H1 (cell line): Measurements from ENCODE around the gene CHST9. TPM values are rescaled to one million over a fixed set of nuclear protein-coding genes. Genes with fewer than 3 reads are reported as not detected.

Experiments used
- CTCF ChIA-PET: fragments of 300-600 bp; sonication (Branson Sonifier 250); formaldehyde crosslinking; loops from one replicate; lab custom pipeline; 2021; ENCODE audit not compliant: partially characterized antibody; lab: Charles Lee
- POLR2A ChIA-PET: fragments of 300-600 bp; sonication (Branson Sonifier 250); formaldehyde crosslinking; loops from one replicate; lab custom pipeline; 2021; ENCODE audit warnings: inconsistent platforms; ENCODE audit not compliant: partially characterized antibody; lab: Charles Lee
- DNase-seq, 2 experiments: peaks; one replicate each; pipeline versions ENCODE4 v3.0.0 to v3.0.0-alpha.2; 2010 to 2022; ENCODE audit warnings: low spot score in 2 of 2, low read depth in 1 of 2, mixed read lengths in 1 of 2
- FAIRE-seq: peaks from 2 replicates; lab custom pipeline; 2011; peaks lifted over from hg19 to GRCh38; lab: Jason Lieb, UNC
- H2AFZ ChIP-seq: 2 replicates; pipeline ENCODE4 v1.8.1; 2012; ENCODE audit warnings: low read length, inconsistent platforms
- H2AK5ac ChIP-seq: 2 replicates; pipeline ENCODE4 v1.6.1; 2013; ENCODE audit warnings: low read depth, low read length
- H2BK120ac ChIP-seq: replicated peaks from 2 replicates; pipeline ENCODE3; 2013; ENCODE audit warnings: low read depth, low read length, inconsistent platforms
- H2BK12ac ChIP-seq: 2 replicates; pipeline ENCODE4 v1.6.1; 2013; ENCODE audit warnings: low read depth, low read length
- H2BK15ac ChIP-seq: 2 replicates; pipeline ENCODE4 v1.6.1; 2013; ENCODE audit warnings: low read length
- H2BK20ac ChIP-seq: 2 replicates; pipeline ENCODE4 v1.6.1; 2013; ENCODE audit warnings: low read length
- H2BK5ac ChIP-seq: 2 replicates; pipeline ENCODE4 v1.6.1; 2013; ENCODE audit warnings: low read depth, low read length
- H3K14ac ChIP-seq: 2 replicates; pipeline ENCODE4 v1.6.1; 2013; ENCODE audit warnings: inconsistent platforms; ENCODE audit not compliant: insufficient read length
- H3K18ac ChIP-seq: 2 replicates; pipeline ENCODE4 v1.6.1; 2013; ENCODE audit warnings: low read length; ENCODE audit errors: extremely low read depth
- H3K23ac ChIP-seq: 2 replicates; pipeline ENCODE4 v1.6.1; 2013; ENCODE audit warnings: inconsistent platforms; ENCODE audit not compliant: insufficient read length
- H3K23me2 ChIP-seq: 2 replicates; pipeline ENCODE4 v1.6.1; 2013; ENCODE audit warnings: low read depth, low read length
- H3K27ac ChIP-seq: 2 replicates; pipeline ENCODE4 v1.6.1; 2011; ENCODE audit warnings: low read depth, low read length, inconsistent platforms
- H3K27me3 ChIP-seq, 4 experiments: replicated peaks in 1 of 4; 1 replicate in 1 of 4; 2 replicates in 3 of 4; pipeline versions ENCODE4 v1.6.1 to v1.8.1; 2011 to 2013; ENCODE audit warnings: low read length in 3 of 4, mild to moderate bottlenecking in 3 of 4, inconsistent platforms in 2 of 4, mixed read lengths in 2 of 4, moderate library complexity in 1 of 4; ENCODE audit not compliant: control insufficient read depth in 3 of 4, insufficient read depth in 3 of 4; ENCODE audit errors: extremely low read depth in 1 of 4
- H3K36me3 ChIP-seq, 4 experiments: 2 replicates each; pipeline versions ENCODE4 v1.6.1 to v1.8.1; 2011 to 2013; ENCODE audit warnings: mild to moderate bottlenecking in 4 of 4, low read length in 3 of 4, moderate library complexity in 2 of 4, control low read depth in 1 of 4, inconsistent platforms in 1 of 4; ENCODE audit not compliant: insufficient read depth in 4 of 4, control insufficient read depth in 2 of 4
- H3K4ac ChIP-seq: replicated peaks from 2 replicates; pipeline ENCODE3; 2013; ENCODE audit warnings: low read length, low read depth, mixed read lengths, inconsistent platforms; ENCODE audit not compliant: insufficient read length
- H3K4me1 ChIP-seq, 4 experiments: replicated peaks in 1 of 4; 1 replicate in 1 of 4; 2 replicates in 3 of 4; pipeline versions ENCODE4 v1.6.1 to v1.8.1; 2011 to 2013; ENCODE audit warnings: low read length in 3 of 4, inconsistent platforms in 2 of 4, mixed read lengths in 1 of 4; ENCODE audit not compliant: insufficient read depth in 4 of 4, control insufficient read depth in 3 of 4
- H3K4me2 ChIP-seq, 2 experiments: 2 replicates each; pipeline versions ENCODE4 v1.6.1 to v1.8.1; 2011 to 2013; ENCODE audit warnings: low read depth in 2 of 2, low read length in 2 of 2, control low read depth in 1 of 2, inconsistent platforms in 1 of 2, mild to moderate bottlenecking in 1 of 2; ENCODE audit not compliant: insufficient read depth in 1 of 2
- H3K4me3 ChIP-seq, 4 experiments: fragments of 200-600, 300-600 bp in 1 of 4; sonication (generic), shearing (Covaris generic), sonication (Bioruptor Twin) in 1 of 4; 2 replicates each; pipeline versions ENCODE4 v1.5.1 to v1.8.1; 2011 to 2016; ENCODE audit warnings: low read length in 4 of 4, low read depth in 3 of 4, control low read depth in 2 of 4, inconsistent platforms in 2 of 4, mild to moderate bottlenecking in 2 of 4, mixed read lengths in 1 of 4, moderate library complexity in 1 of 4; ENCODE audit not compliant: insufficient read depth in 2 of 4; ENCODE audit errors: extremely low read depth in 1 of 4
- H3K56ac ChIP-seq: replicated peaks from 2 replicates; pipeline ENCODE3; 2013; ENCODE audit warnings: low read depth, mild to moderate bottlenecking, mixed read lengths, low read length, inconsistent platforms; ENCODE audit not compliant: insufficient read length
- H3K79me1 ChIP-seq: 2 replicates; pipeline ENCODE4 v1.6.1; 2013; ENCODE audit warnings: low read depth, low read length, control low read depth
- H3K79me2 ChIP-seq, 2 experiments: 2 replicates each; pipeline versions ENCODE4 v1.6.1 to v1.8.1; 2012 to 2013; ENCODE audit warnings: low read length in 2 of 2, mild to moderate bottlenecking in 2 of 2, inconsistent platforms in 1 of 2; ENCODE audit not compliant: insufficient read depth in 2 of 2, control insufficient read depth in 1 of 2
- H3K9ac ChIP-seq, 4 experiments: replicated peaks in 1 of 4; 1 replicate in 1 of 4; 2 replicates in 3 of 4; pipeline versions ENCODE4 v1.6.1 to v1.8.1; 2011 to 2013; ENCODE audit warnings: low read depth in 3 of 4, low read length in 3 of 4, control low read depth in 2 of 4, mild to moderate bottlenecking in 2 of 4, moderate library complexity in 2 of 4, inconsistent platforms in 1 of 4; ENCODE audit errors: extremely low read depth in 1 of 4
- H3K9me3 ChIP-seq, 2 experiments: 2 replicates each; pipeline versions ENCODE4 v1.6.1 to v1.8.1; 2012 to 2013; ENCODE audit warnings: mild to moderate bottlenecking in 2 of 2, moderate library complexity in 2 of 2, control low read depth in 1 of 2, inconsistent platforms in 1 of 2, low read depth in 1 of 2, low read length in 1 of 2, mixed read lengths in 1 of 2; ENCODE audit not compliant: insufficient read depth in 2 of 2
- H4K20me1 ChIP-seq, 2 experiments: replicated peaks in 1 of 2; 2 replicates each; pipeline versions ENCODE3 to v1.8.1; 2011 to 2013; ENCODE audit warnings: inconsistent platforms in 2 of 2, low read length in 2 of 2, mild to moderate bottlenecking in 1 of 2; ENCODE audit not compliant: insufficient read depth in 2 of 2, control insufficient read depth in 1 of 2
- H4K5ac ChIP-seq: 2 replicates; pipeline ENCODE4 v1.6.1; 2013; ENCODE audit warnings: low read length, low read depth, mixed read lengths, inconsistent platforms; ENCODE audit not compliant: insufficient read length
- H4K8ac ChIP-seq: 2 replicates; pipeline ENCODE4 v1.8.0; 2013; ENCODE audit warnings: mild to moderate bottlenecking, moderate library complexity, low read length, inconsistent platforms; ENCODE audit not compliant: insufficient read depth; ENCODE audit errors: extremely low read depth
- H4K91ac ChIP-seq: replicated peaks from 2 replicates; pipeline ENCODE3; 2013; ENCODE audit warnings: low read length, mixed read lengths, inconsistent platforms; ENCODE audit not compliant: insufficient read length
- ASH2L ChIP-seq: fragments of 200-600, 300-600 bp; sonication (generic); IDR thresholded peaks from one replicate; pipeline ENCODE4 v1.7.1; 2017; ENCODE audit warnings: low read length
- BCL11A ChIP-seq, 2 experiments: IDR thresholded peaks; one replicate each; pipeline ENCODE4 v1.6.1; 2011; ENCODE audit warnings: low read depth in 2 of 2, low read length in 2 of 2, mild to moderate bottlenecking in 2 of 2
- BRCA1 ChIP-seq: IDR thresholded peaks from 2 replicates; pipeline ENCODE4 v1.6.1; 2012; ENCODE audit warnings: low read depth, low read length, improper control_type of control experiment
- CREB1 ChIP-seq: IDR thresholded peaks from 2 replicates; pipeline ENCODE4 v1.6.1; 2012; ENCODE audit warnings: inconsistent platforms
- EGR1 ChIP-seq: IDR thresholded peaks from 2 replicates; pipeline ENCODE4 v1.6.1; 2011; ENCODE audit warnings: low read depth, low read length, borderline replicate concordance
- EP300 ChIP-seq, 2 experiments: IDR thresholded peaks; 1 replicate in 1 of 2; 2 replicates in 1 of 2; pipeline ENCODE4 v1.6.1; 2011 to 2012; ENCODE audit warnings: low read depth in 2 of 2, low read length in 2 of 2, mild to moderate bottlenecking in 2 of 2, borderline replicate concordance in 1 of 2, inconsistent platforms in 1 of 2, moderate library complexity in 1 of 2
- EZH2 ChIP-seq: fragments of 200-600 bp; sonication (generic); IDR thresholded peaks from 2 replicates; pipeline ENCODE4 v1.7.1; 2012; ENCODE audit warnings: low read depth, mild to moderate bottlenecking, moderate library complexity, low read length, inconsistent platforms; ENCODE audit not compliant: severe bottlenecking
- GABPA ChIP-seq: IDR thresholded peaks from 2 replicates; pipeline ENCODE4 v1.6.1; 2011; ENCODE audit warnings: mild to moderate bottlenecking, low read length, moderate library complexity, borderline replicate concordance; ENCODE audit not compliant: insufficient read depth
- NRF1 ChIP-seq: IDR thresholded peaks from 2 replicates; pipeline ENCODE4 v1.6.1; 2011; ENCODE audit warnings: mild to moderate bottlenecking, low read depth, low read length, improper control_type of control experiment
- PHF8 ChIP-seq: fragments of 200-600 bp; sonication (generic); conservative IDR thresholded peaks from 2 replicates; pipeline ENCODE4 v1.7.1; 2012; ENCODE audit warnings: low read depth, mild to moderate bottlenecking, inconsistent platforms, low read length, moderate library complexity
- POLR2A ChIP-seq, 2 experiments: IDR thresholded peaks; 1 replicate in 1 of 2; 2 replicates in 1 of 2; pipeline ENCODE4 v1.6.1; 2011; ENCODE audit warnings: low read depth in 2 of 2, low read length in 2 of 2, mild to moderate bottlenecking in 2 of 2; ENCODE audit errors: control extremely low read depth in 1 of 2
- SP1 ChIP-seq: IDR thresholded peaks from 2 replicates; pipeline ENCODE4 v1.6.1; 2011; ENCODE audit warnings: low read depth, low read length
- SP4 ChIP-seq: IDR thresholded peaks from 2 replicates; pipeline ENCODE4 v1.6.1; 2012; ENCODE audit warnings: low read length, inconsistent platforms
- TCF12 ChIP-seq: IDR thresholded peaks from 2 replicates; pipeline ENCODE4 v1.6.1; 2011; ENCODE audit warnings: low read depth, mild to moderate bottlenecking, low read length
- WGBS, 2 experiments: shearing (Covaris generic) in 1 of 2; methylation state at CpG; one replicate each; pipeline versions ENCODE4 v1.1.6 to v1.1.7; 2013 to 2015; ENCODE audit warnings: low lambda C conversion rate in 2 of 2, mixed read lengths in 2 of 2, inconsistent platforms in 1 of 2, low coverage in 1 of 2, missing lambda C conversion rate in 1 of 2; ENCODE audit not compliant: insufficient replicate concordance in 2 of 2, insufficient coverage in 1 of 2, insufficient read length in 1 of 2; ENCODE audit errors: extremely low coverage in 1 of 2, missing lambda C conversion rate in 1 of 2; 5-methylcytosine and 5-hydroxymethylcytosine counted together
- polyA plus RNA-seq, 7 experiments: library from polyadenylated mRNA; depleted of rRNA in 3 of 7; stranded (reverse) in 5 of 7; unstranded in 2 of 7; fragments of >200 nt in 5 of 7; fragments of 200-250 nt in 2 of 7; gene quantifications; 1 replicate in 5 of 7; 2 replicates in 1 of 7; 4 replicates in 1 of 7; pipeline versions ENCODE4 v1.2.1 to v1.2.3, GENCODE V29; 2011 to 2013; ENCODE audit warnings: missing spikeins in 2 of 7, mixed read lengths in 2 of 7
- total RNA-seq: library from RNA; stranded (reverse); fragmentation: NEBNext Ultra II Directional; extraction: Animal tissue kit (Norgen Biotek cat#: 25700); gene quantifications from 2 replicates; pipeline ENCODE4 v1.2.1, GENCODE V29; 2021
- TF ChIP-seq, protein P1 (sequence below): IDR thresholded peaks from 2 replicates; pipeline ENCODE4 v1.6.1; 2012; ENCODE audit warnings: inconsistent platforms

Gene CHST9
- total and polyA plus RNA-seq, 2 of the 8 experiments (the other 6 are each of a cell fraction or from before 2014, with no cell fraction given) = 3.2 to 24.3 TPM

DNA sequence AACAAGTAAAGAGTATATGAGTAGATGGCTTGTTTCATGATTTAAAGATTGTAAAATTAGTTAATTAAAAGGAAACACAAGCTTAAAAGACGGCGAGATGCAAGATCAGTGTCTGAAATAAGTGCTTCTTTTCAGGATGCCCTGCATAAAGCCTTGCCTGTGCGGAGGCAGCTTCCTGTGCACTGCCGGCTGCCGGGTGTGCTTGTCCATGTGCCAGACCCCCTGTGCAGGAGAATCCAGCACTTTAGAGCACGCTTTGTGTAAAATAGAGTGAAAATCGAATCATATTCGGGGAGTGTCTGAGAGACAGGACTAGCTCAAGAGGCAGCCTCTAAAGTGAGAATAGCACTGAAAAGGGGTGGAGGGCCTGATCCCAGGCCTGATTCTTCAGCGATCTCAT lies 154.7 kb downstream of the CHST9 start:
- no peak for FAIRE-seq
- Histone ChIP-seq H2BK12ac (no peak overlapping the region), H2AFZ (no peak overlapping the region)
- TF ChIP-seq EZH2 = no peak
- TF ChIP-seq SP1 = no peak
- no peak for TF ChIP-seq NRF1
- TF ChIP-seq BRCA1 = no peak
- no peak for TF ChIP-seq ASH2L
- TF ChIP-seq EP300 (IDR thresholded peaks at IDR 0.05; ENCODE audit: borderline replicate concordance in 1 of 2, low read depth in 2 of 2, low read length in 2 of 2) = no peak
- TF ChIP-seq GABPA = no peak
- TF ChIP-seq CREB1 = no peak
- TF ChIP-seq TCF12 = no peak
- TF ChIP-seq SP4 = no peak
- TF ChIP-seq, protein P1, sequence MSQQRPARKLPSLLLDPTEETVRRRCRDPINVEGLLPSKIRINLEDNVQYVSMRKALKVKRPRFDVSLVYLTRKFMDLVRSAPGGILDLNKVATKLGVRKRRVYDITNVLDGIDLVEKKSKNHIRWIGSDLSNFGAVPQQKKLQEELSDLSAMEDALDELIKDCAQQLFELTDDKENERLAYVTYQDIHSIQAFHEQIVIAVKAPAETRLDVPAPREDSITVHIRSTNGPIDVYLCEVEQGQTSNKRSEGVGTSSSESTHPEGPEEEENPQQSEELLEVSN = no peak
- no peak for TF ChIP-seq PHF8
- no peak for TF ChIP-seq POLR2A (IDR thresholded peaks at IDR 0.05; ENCODE audit: control extremely low read depth in 1 of 2, low read depth in 2 of 2, low read length in 2 of 2)
- no peak for TF ChIP-seq BCL11A (IDR thresholded peaks at IDR 0.05; ENCODE audit: low read depth in 2 of 2, low read length in 2 of 2)
- TF ChIP-seq EGR1 = no peak

More for the DNA sequence above, 154.7 kb downstream of the CHST9 start:
- ChIA-PET POLR2A (no interaction called here), CTCF (interaction anchor here (1.1 to 2.4 kb wide), 3 partner anchors 9 to 46 kb away, joined by 3 to 9 read pairs (median 6); no protein-coding TSS in a partner anchor)
- Histone ChIP-seq H2BK15ac (no peak overlapping the region), H2AK5ac (no peak overlapping the region), H3K9me3 (no peaks in the 10 kb centered on the region), H3K4me3 (no peak overlapping the region), H3K23me2 (no peaks in the 10 kb centered on the region), H3K79me2 (no peaks in the 10 kb centered on the region), H3K27ac (no peak overlapping the region), H3K18ac (no peak overlapping the region), H3K4me1 (0 out of 7 replicates have a peak, but pooled peaks cover 0 to 2% (median 0%) of the 10 kb centered on the region in 4 experiments), H3K36me3 (no peaks in the 10 kb centered on the region), H4K5ac (no peak overlapping the region), H2BK5ac (no peak overlapping the region), H3K23ac (no peak overlapping the region), H3K4me2 (no peak overlapping the region), H3K27me3 (no peaks in the 10 kb centered on the region), H3K4ac (no peak overlapping the region), H3K9ac (no peak overlapping the region), H2BK20ac (no peak overlapping the region), H4K91ac (no peak overlapping the region), H3K14ac (no peak overlapping the region), H4K20me1 (no peaks in the 10 kb centered on the region), H3K79me1 (no peaks in the 10 kb centered on the region), H2BK120ac (no peak overlapping the region), H3K56ac (no peak overlapping the region), H4K8ac (no peak overlapping the region)
- no peak for DNase-seq
- 83% methylated on average over 9 of the region's 9 CpGs; no CpG with 5 or more reads in 1 of the 2 experiments for WGBS, 2 experiments
